Endothelial cell of hepatic sinusoid (primary cell): ENCODE data around the gene WDSUB1.

Experiments used
- in situ Hi-C: cut with HindIII; loops from 2 replicates; pipeline ENCODE4 v1.10.0; 2017; ENCODE audit warnings: low sequenced_read_pairs

Gene WDSUB1, protein sequence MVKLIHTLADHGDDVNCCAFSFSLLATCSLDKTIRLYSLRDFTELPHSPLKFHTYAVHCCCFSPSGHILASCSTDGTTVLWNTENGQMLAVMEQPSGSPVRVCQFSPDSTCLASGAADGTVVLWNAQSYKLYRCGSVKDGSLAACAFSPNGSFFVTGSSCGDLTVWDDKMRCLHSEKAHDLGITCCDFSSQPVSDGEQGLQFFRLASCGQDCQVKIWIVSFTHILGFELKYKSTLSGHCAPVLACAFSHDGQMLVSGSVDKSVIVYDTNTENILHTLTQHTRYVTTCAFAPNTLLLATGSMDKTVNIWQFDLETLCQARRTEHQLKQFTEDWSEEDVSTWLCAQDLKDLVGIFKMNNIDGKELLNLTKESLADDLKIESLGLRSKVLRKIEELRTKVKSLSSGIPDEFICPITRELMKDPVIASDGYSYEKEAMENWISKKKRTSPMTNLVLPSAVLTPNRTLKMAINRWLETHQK

DNA sequence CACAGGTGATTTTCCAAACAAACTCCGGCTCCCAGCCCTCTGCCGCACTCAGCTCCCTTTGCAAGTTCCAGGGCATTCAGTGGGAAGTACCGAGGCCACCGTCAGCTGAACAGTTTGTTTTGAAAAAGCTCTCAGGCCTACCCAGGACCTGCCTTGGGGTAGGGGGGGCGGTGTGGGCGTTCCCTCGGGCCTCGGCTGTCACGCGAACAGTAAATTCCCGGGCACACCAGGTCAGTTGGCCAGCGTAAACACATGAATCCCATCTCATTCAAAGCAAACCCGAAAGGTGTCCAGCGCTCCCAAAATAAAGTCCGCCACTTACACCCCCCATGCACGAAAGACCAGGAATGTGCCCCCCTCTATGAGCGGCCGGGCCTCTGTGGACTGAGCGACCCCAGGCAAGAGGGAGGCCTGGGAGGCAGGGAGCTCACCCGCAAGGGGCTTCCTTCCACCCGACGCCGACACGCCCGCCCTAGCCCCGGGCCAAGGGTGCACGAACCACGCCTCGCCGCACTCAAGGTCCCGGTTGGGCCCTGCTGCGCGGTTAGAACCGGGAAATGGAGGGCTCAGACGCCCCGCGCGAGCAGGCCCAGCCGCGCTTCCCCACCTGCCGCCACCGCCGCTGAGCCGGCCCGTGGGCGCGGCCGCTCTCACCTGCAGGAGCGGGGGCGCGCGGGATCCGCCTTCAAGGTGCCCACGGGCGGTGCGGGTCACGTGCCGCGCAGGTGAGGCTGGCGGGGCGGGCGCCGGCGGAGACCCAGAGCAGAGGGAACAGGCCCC is at the start of gene WDSUB1:
Gene WDSUB1 (minus strand): TSS at position 775 of the 780 bp plus-strand sequence. CDS start 3,634 bp downstream, outside the sequence.
- in situ Hi-C loops, result no loop called here

DNA sequence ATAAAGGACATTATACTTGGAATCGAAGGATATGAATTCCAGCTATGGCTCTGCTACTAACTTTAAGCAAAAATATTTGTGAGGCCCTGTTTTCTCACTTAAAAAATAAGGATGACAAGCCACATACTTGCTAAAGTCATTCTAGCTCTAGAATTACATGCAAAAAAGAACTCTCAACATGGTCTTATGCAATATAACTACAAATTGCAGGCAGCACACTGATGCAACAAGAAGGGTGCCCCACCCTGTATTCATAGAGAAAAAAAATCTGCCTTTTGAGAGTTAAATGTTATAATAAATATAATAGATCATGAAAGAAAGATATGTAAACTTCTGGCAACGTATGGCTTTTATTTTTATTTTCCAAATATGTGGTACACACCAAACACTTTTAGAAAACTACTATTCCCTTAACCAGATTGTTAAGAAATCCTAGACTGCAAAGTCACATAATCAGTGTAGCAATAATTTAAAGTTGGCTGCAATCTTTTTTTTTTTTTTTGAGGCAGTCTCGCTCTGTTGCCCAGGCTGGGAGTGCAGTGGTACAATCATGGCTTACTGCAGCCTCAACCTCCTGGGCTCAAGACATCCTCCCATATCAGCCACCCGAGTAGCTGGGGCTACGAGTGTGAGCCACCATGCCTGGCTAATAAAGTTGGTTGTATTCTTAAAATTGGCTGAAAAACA is 40.2 kb upstream of the WDSUB1 start:
- in situ Hi-C loops, result no loop called here

DNA sequence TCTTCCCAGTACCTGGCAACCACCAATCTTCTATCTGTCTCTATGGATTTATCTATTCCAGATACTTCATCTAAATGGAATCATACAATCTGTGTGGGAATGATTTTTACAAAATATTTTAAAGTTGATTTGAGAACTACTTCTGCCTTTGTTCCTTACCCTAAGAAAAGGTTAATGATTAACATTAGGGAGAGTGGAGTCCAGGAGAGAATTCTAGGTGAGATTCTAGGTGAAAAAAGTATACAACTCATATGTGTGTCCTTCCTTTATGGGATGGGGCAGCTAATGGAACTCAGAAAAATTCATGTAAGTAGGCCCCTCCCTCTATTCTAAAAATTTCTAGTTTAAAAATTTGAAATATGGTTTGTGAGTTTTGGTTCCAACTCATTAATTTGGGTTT is 35.9 kb upstream of the WDSUB1 start:
- in situ Hi-C loops, result no loop called here

GRCh38 chr2:159317392-159318088 is 31.0 kb upstream of the WDSUB1 start:
- in situ Hi-C loops, result loop anchor here (5.0 kb wide), 1 partner anchor 40 kb away; no protein-coding TSS in a partner anchor

- in situ Hi-C loops, result no loop called here
Measured at GRCh38 chr2:159307942-159308341, 21.4 kb upstream of the WDSUB1 start.

GRCh38 chr2:159300586-159300985 is 14.1 kb upstream of the WDSUB1 start:
- in situ Hi-C loops, result no loop called here

- in situ Hi-C loops, result no loop called here
Measured at GRCh38 chr2:159298967-159299366, 12.5 kb upstream of the WDSUB1 start.

GRCh38 chr2:159297042-159297707 is 10.7 kb upstream of the WDSUB1 start:
- in situ Hi-C loops, result no loop called here

DNA sequence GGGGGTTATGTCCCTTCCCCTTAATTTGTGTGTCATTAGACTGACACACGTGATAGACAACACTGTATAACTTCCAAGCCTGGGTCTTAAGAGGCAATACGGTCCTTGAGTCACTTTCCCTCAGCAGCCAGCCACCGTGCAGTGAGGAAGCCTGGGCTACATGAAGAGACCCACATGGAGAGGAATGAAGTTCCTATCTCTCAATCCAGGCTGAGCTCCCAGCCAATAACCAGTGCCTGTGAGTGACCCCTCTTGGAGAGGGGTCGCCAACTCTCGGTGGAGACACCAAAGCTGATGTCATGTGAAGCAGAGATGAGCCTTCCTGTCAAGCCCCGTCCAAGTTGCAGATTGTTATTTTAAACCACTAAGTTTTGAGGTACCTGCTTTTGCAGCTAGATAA is 5.7 kb upstream of the WDSUB1 start:
- in situ Hi-C loops, result no loop called here

GRCh38 chr2:159290289-159290907 is 3.9 kb upstream of the WDSUB1 start:
- in situ Hi-C loops, result no loop called here

DNA sequence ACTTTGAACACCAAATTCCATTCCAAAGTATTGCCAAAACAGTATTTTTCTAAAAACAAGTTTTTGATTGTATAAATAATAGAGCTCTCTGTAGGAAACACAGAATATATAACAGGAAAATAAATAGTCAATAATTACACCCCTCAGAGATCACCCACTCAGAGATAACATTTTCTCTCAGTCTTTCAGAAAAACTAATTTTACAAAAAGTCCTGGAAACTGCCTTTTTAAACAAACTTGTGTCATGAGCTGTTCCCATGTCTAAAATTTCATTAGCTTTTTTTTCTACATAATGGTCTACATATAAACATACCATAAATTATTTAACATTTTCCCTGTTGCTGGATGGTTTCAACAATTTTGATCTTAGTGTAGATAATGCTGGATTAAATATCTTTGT is 1.2 kb upstream of the WDSUB1 start:
- in situ Hi-C loops, result no loop called here

- in situ Hi-C loops, result no loop called here
Measured at GRCh38 chr2:159286709-159287441, 372 bp upstream of the WDSUB1 start.

GRCh38 chr2:159285433-159285832 is 1.1 kb downstream of the WDSUB1 start:
- in situ Hi-C loops, result no loop called here

DNA sequence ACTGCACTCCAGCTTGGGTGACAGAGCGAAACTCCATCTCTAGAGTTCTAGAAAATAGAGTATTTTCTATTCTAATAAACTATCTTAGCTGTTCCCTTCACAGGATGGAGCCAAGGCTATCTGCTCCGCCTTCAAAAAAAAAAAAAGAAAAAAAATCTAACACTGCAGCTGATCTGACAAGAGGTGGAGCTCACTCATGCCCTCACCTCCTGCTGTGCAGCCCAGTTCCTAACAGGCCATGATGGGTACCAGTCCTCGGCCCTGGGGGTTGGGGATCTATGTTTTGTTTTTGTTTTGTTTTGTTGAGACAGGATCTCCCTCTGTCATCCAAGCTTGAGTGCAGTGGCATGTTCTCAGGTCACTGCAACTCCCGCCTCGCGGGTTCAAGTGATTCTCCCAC is 3.0 kb downstream of the WDSUB1 start:
- in situ Hi-C loops, result no loop called here

GRCh38 chr2:159281002-159281401 is 5.5 kb downstream of the WDSUB1 start:
- in situ Hi-C loops, result no loop called here

- in situ Hi-C loops, result loop anchor here (5.0 kb wide), 1 partner anchor 38 kb away; no protein-coding TSS in a partner anchor
Measured at GRCh38 chr2:159279700-159280099, 6.8 kb downstream of the WDSUB1 start.

- in situ Hi-C loops, result loop anchor here (5.0 kb wide), 1 partner anchor 42 kb away; no protein-coding TSS in a partner anchor
Measured at GRCh38 chr2:159275111-159275510, 11.4 kb downstream of the WDSUB1 start.

DNA sequence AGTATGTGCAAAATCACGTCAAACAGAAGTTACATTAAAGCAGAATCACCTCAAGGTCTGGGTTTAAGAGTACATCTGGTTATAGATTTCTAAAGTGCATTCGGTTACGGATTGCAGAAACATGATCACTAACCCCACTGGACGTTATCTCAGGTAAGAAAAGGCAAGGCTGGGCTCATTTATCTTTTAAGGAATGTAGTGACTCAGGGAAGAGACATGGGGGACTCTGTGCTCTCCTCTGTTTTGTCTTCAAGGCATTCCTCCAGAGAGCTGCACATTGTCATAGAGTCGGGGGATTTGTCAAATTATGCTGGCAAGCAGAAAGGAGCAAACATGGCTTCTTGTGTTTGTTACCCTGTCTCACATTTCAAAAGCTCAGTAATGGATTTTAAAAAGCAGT is 14.3 kb downstream of the WDSUB1 start:
- in situ Hi-C loops, result no loop called here
